Stimulated activated CD8-positive, alpha-beta memory T cell treated with anti-CD3 and anti-CD28 coated beads, Interleukin-7, amount 100 ng/mL, for 4 hours (primary cell): ENCODE measurements around the gene DAAM2.

Experiments
- DNase-seq, 2 donors: peaks; one replicate each; pipeline ENCODE4 v3.0.0-alpha.2; 2020; ENCODE audit warnings: low read depth in 2 of 2

Gene DAAM2

GRCh38 chr6:39908838-39909583 is 116.8 kb downstream of the DAAM2 start:
- DNase-seq = no peak

- DNase-seq = no peak
These were observed 117.5 kb downstream of the DAAM2 start for GRCh38 chr6:39909701-39910100.

- DNase-seq = no peak
These were observed 118.0 kb downstream of the DAAM2 start for GRCh38 chr6:39910164-39910563.

- DNase-seq = no peak
These were observed 118.6 kb downstream of the DAAM2 start for GRCh38 chr6:39910744-39911143.

- no peak for DNase-seq
These were observed 119.4 kb downstream of the DAAM2 start for GRCh38 chr6:39911513-39912125.

GRCh38 chr6:39912446-39912845 is 120.3 kb downstream of the DAAM2 start:
- no peak for DNase-seq

GRCh38 chr6:39913391-39913916 is 121.3 kb downstream of the DAAM2 start:
- no peak for DNase-seq

- no peak for DNase-seq
These were observed 122.1 kb downstream of the DAAM2 start for GRCh38 chr6:39914239-39914638.

- no peak for DNase-seq
These were observed 123.7 kb downstream of the DAAM2 start for GRCh38 chr6:39915866-39916265.

GRCh38 chr6:39917329-39917728 is 125.2 kb downstream of the DAAM2 start:
- no peak for DNase-seq

GRCh38 chr6:39917981-39918380 is 125.8 kb downstream of the DAAM2 start:
- DNase-seq = no peak

- DNase-seq = no peak
These were observed 126.7 kb downstream of the DAAM2 start for GRCh38 chr6:39918831-39919230.

GRCh38 chr6:39920157-39920556 is 128.0 kb downstream of the DAAM2 start:
- no peak for DNase-seq

- no peak for DNase-seq
These were observed 130.6 kb downstream of the DAAM2 start for GRCh38 chr6:39922821-39923220.

GRCh38 chr6:39923394-39923793 is 131.2 kb downstream of the DAAM2 start:
- no peak for DNase-seq

- no peak for DNase-seq
These were observed 131.7 kb downstream of the DAAM2 start for GRCh38 chr6:39923861-39924260.

GRCh38 chr6:39924283-39924682 is 132.1 kb downstream of the DAAM2 start:
- no peak for DNase-seq

GRCh38 chr6:39925191-39925930 is 133.2 kb downstream of the DAAM2 start:
- no peak for DNase-seq

GRCh38 chr6:39925931-39926290 is 133.7 kb downstream of the DAAM2 start:
- DNase-seq = no peak

- no peak for DNase-seq
These were observed 134.5 kb downstream of the DAAM2 start for GRCh38 chr6:39926668-39927067.

GRCh38 chr6:39927159-39927558 is 135.0 kb downstream of the DAAM2 start:
- no peak for DNase-seq

GRCh38 chr6:39929039-39929732 is 137.0 kb downstream of the DAAM2 start:
- DNase-seq = no peak
